ENCODE results near the gene REP15. TPM values are rescaled to one million over a fixed set of nuclear protein-coding genes. Genes with fewer than 3 reads are reported as not detected.

Gene REP15
- total RNA-seq, 1 experiment from 2014 or later, result 0.86 TPM

DNA sequence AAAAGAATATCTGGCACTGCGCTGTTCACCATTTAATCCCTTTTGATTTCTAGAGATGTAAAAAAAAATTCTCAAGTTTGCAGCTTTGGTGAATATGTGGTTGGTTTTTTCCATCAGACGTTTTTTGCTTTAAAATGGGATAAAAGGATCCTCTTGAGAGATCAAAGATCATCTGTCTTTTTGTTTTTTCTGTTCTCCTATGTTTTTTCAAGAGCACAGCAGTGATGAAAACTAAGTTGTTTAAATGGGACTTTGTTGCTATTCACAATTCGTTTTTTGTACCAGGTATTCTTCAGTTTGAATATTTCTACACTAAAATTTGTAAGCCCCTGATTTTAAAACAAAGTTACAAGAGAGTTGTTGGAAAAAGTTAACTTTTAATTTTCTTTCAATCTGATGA, 29.7 kb upstream of the REP15 start:
- Histone ChIP-seq H3K4me1 (ENCODE audit: control insufficient read depth in 1 of 2, insufficient read depth in 2 of 2, low read length in 2 of 2) (no peaks in the 10 kb centered on the region), H4K20me1 (ENCODE audit: insufficient read depth) (no peaks in the 10 kb centered on the region), H2AFZ (ENCODE audit: low read depth, low read length, poor library complexity, severe bottlenecking) (no peak overlapping the region), H3K9me3 (ENCODE audit: control insufficient read depth in 1 of 2, insufficient read depth in 1 of 2, low read depth in 1 of 2, low read length in 2 of 2) (no peaks in the 10 kb centered on the region), H3K79me2 (ENCODE audit: insufficient read depth, low read length) (no peaks in the 10 kb centered on the region), H3K4me3 (replicated peaks in 1 of 2; ENCODE audit: low read depth in 1 of 2, low read length in 2 of 2) (no peak overlapping the region), H3K27ac (ENCODE audit: low read depth, low read length) (no peak overlapping the region), H3K9me2 (ENCODE audit: insufficient read depth) (no peaks in the 10 kb centered on the region), H3K27me3 (ENCODE audit: insufficient read depth, low read length) (no peaks in the 10 kb centered on the region), H3K36me3 (ENCODE audit: control insufficient read depth in 1 of 2, insufficient read depth in 2 of 2, low read length in 2 of 2) (peaks cover 0 to 16% of the 10 kb centered on the region in 2 experiments; a peak in 1 of 4 replicates), H3K4me2 (ENCODE audit: low read length) (no peak overlapping the region), H3K9ac (ENCODE audit: low read length) (no peak overlapping the region)
- DNase-seq (ENCODE audit: low read depth, low spot score) (no peak), ATAC-seq (no peak)
- no peak for TF ChIP-seq CEBPB (IDR thresholded peaks at IDR 0.05; ENCODE audit: low read depth)
- TF ChIP-seq ELF1 (IDR thresholded peaks at IDR 0.05; ENCODE audit: borderline replicate concordance, low read depth), result no peak
- TF ChIP-seq, protein P1, sequence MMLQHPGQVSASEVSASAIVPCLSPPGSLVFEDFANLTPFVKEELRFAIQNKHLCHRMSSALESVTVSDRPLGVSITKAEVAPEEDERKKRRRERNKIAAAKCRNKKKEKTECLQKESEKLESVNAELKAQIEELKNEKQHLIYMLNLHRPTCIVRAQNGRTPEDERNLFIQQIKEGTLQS (IDR thresholded peaks at IDR 0.05), result no peak
- TF ChIP-seq MAX (IDR thresholded peaks at IDR 0.05), result no peak
- no peak for TF ChIP-seq SIN3A (IDR thresholded peaks at IDR 0.05; ENCODE audit: low read depth)
- intact Hi-C loops (cut with micrococcal nuclease), result no loop called here
- ChIA-PET CTCF (no interaction called here), RAD21 (ENCODE audit: low non-redundant PET in 1 of 2, low total read pairs in 2 of 2, uncharacterized antibody in 2 of 2, unreplicated experiment in 2 of 2) (no interaction called here), POLR2A (no interaction called here)
- BruUV-seq (replicated peaks), result no TSS peak

- no peaks in the 10 kb centered on the region for H3K27me3 ChIP-seq (ENCODE audit: insufficient read depth, low read length)
- intact Hi-C loops (cut with micrococcal nuclease), result no loop called here
- H3K4me3 ChIP-seq (replicated peaks in 1 of 2; ENCODE audit: low read depth in 1 of 2, low read length in 2 of 2), result no peak overlapping the region
- no peak overlapping the region for H3K27ac ChIP-seq (ENCODE audit: low read depth, low read length)
- no peaks in the 10 kb centered on the region for H3K79me2 ChIP-seq (ENCODE audit: insufficient read depth, low read length)
- H3K9ac ChIP-seq (ENCODE audit: low read length), result no peak overlapping the region
- no TSS peak for BruUV-seq (replicated peaks)
- no peaks in the 10 kb centered on the region for H3K9me2 ChIP-seq (ENCODE audit: insufficient read depth)
- CTCF ChIA-PET, result no interaction called here
- ATAC-seq, result no peak
- H3K9me3 ChIP-seq (ENCODE audit: control insufficient read depth in 1 of 2, insufficient read depth in 1 of 2, low read depth in 1 of 2, low read length in 2 of 2), result no peaks in the 10 kb centered on the region
- RAD21 ChIA-PET (ENCODE audit: low non-redundant PET in 1 of 2, low total read pairs in 2 of 2, uncharacterized antibody in 2 of 2, unreplicated experiment in 2 of 2), result no interaction called here
- peaks cover 0 to 16% of the 10 kb centered on the region in 2 experiments; a peak in 1 of 4 replicates for H3K36me3 ChIP-seq (ENCODE audit: control insufficient read depth in 1 of 2, insufficient read depth in 2 of 2, low read length in 2 of 2)
- no peak for DNase-seq (ENCODE audit: low read depth, low spot score)
- TF ChIP-seq, protein P1 (IDR thresholded peaks at IDR 0.05), result no peak
- no peak for TF ChIP-seq FOSL1 (IDR thresholded peaks at IDR 0.05; ENCODE audit: low read depth)
- TF ChIP-seq ZNF274 (IDR thresholded peaks at IDR 0.05; ENCODE audit: low read depth, low read length), result no peak
- POLR2A ChIA-PET, result no interaction called here
- H2AFZ ChIP-seq (ENCODE audit: low read depth, low read length, poor library complexity, severe bottlenecking), result no peak overlapping the region
- no peaks in the 10 kb centered on the region for H3K4me1 ChIP-seq (ENCODE audit: control insufficient read depth in 1 of 2, insufficient read depth in 2 of 2, low read length in 2 of 2)
- H3K4me2 ChIP-seq (ENCODE audit: low read length), result no peak overlapping the region
- no peaks in the 10 kb centered on the region for H4K20me1 ChIP-seq (ENCODE audit: insufficient read depth)
These were observed 28.7 kb upstream of the REP15 start for GRCh38 chr12:27667540-27667939.

All from HCT116 (cell line).